ENCODE measurements around the gene PEX6. TPM values are rescaled to one million over a fixed set of nuclear protein-coding genes. Genes with fewer than 3 reads are reported as not detected.

PEX6 gene
- total and polyA plus RNA-seq, 2 experiments from 2014 or later, result 6.5 to 25.1 TPM

DNA sequence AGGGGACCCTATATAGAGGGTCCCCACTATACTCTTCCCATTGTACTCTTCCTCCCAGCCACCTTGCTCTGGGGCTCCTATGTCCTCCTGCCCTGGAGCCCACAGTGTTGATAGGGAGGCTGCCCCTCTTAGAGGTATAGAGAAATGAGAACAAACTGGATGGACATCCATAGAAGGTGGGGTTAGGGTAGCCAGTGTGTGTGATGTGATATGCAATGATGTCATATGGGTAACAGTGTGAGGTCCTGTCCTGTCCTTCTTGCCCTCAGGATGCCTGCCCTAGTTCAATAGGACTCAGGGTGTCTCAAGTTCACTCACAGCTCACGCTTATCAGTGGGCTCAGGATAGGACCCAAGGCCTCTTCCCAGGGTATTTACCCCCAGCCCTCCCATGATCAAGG is 62.7 kb downstream of the PEX6 start:
- Histone ChIP-seq H3K9me2 (ENCODE audit: insufficient read depth) (no peaks in the 10 kb centered on the region), H3K27me3 (ENCODE audit: insufficient read depth) (no peaks in the 10 kb centered on the region), H3K4me2 (no peak overlapping the region), H3K4me1 (ENCODE audit: insufficient read depth) (no peaks in the 10 kb centered on the region; the same call in 1 of the 2 replicates), H3F3A (replicated peaks; ENCODE audit: low read depth) (peaks cover 1% of the 10 kb centered on the region; the same call in 1 of the 2 replicates), H3K27ac (ENCODE audit: low read depth) (no peak overlapping the region), H3K79me2 (replicated peaks; ENCODE audit: insufficient read depth) (no peaks in the 10 kb centered on the region), H3K36me3 (ENCODE audit: insufficient read depth) (no peaks in the 10 kb centered on the region), H3K4me3 (no peak overlapping the region), H2AFZ (no peak overlapping the region), H4K20me1 (replicated peaks; ENCODE audit: insufficient read depth) (no peaks in the 10 kb centered on the region)
- no peak for TF ChIP-seq NANOG (IDR thresholded peaks at IDR 0.05; ENCODE audit: borderline replicate concordance)
- TF ChIP-seq CTCF (conservative IDR thresholded peaks at IDR 0.05; ENCODE audit: low read depth in 2 of 2), result no peak
- DNase-seq (ENCODE audit: low spot score) (no peak), ATAC-seq (no peak)
- Mint-ChIP-seq H3K27me3 (ENCODE audit: insufficient read depth, low read depth, poor library complexity) (peaks cover 8% of the 10 kb centered on the region), H3K9me3 (no peaks in the 10 kb centered on the region), H3K4me3 (no peak overlapping the region), H3K36me3 (ENCODE audit: low read depth) (no peaks in the 10 kb centered on the region), H3K27ac (no peak overlapping the region), H3K4me1 (no peaks in the 10 kb centered on the region)

GRCh38 chr6:42915732-42916131 is 63.2 kb downstream of the PEX6 start, which contains the start of gene PTCRA:
Gene PTCRA (plus strand): TSS chr6:42916053. CDS start chr6:42916070, 17 bp downstream.
- Histone ChIP-seq H3K79me2 (replicated peaks; ENCODE audit: insufficient read depth) (no peaks in the 10 kb centered on the region), H2AFZ (no peak within 1 kb of the TSS), H4K20me1 (replicated peaks; ENCODE audit: insufficient read depth) (no peaks in the 10 kb centered on the region), H3K27me3 (ENCODE audit: insufficient read depth) (no peaks in the 10 kb centered on the region), H3F3A (replicated peaks; ENCODE audit: low read depth) (peaks cover 3% of the 10 kb centered on the region; the same call in 1 of the 2 replicates), H3K4me3 (no peak within 1 kb of the TSS), H3K36me3 (ENCODE audit: insufficient read depth) (no peaks in the 10 kb centered on the region), H3K4me1 (ENCODE audit: insufficient read depth) (no peaks in the 10 kb centered on the region; the same call in 1 of the 2 replicates), H3K27ac (ENCODE audit: low read depth) (no peak within 1 kb of the TSS), H3K9me2 (ENCODE audit: insufficient read depth) (no peaks in the 10 kb centered on the region), H3K4me2 (no peak within 1 kb of the TSS)
- no peak for DNase-seq (ENCODE audit: low spot score)
- no peak for ATAC-seq
- H3K4me3 Mint-ChIP-seq, result no peak within 1 kb of the TSS
- no peaks in the 10 kb centered on the region for H3K9me3 Mint-ChIP-seq
- H3K36me3 Mint-ChIP-seq (ENCODE audit: low read depth), result no peaks in the 10 kb centered on the region
- H3K27ac Mint-ChIP-seq, result no peak within 1 kb of the TSS
- peaks cover 8% of the 10 kb centered on the region for H3K27me3 Mint-ChIP-seq (ENCODE audit: insufficient read depth, low read depth, poor library complexity)
- no peaks in the 10 kb centered on the region for H3K4me1 Mint-ChIP-seq
- TF ChIP-seq ZNF331 (CRISPR knock-in tag; IDR thresholded peaks at IDR 0.05; ENCODE audit: low read depth) (no peak), JUNB (IDR thresholded peaks at IDR 0.05; ENCODE audit: unreplicated experiment) (no peak), NANOG (IDR thresholded peaks at IDR 0.05; ENCODE audit: borderline replicate concordance) (no peak), CTCF (conservative IDR thresholded peaks at IDR 0.05; ENCODE audit: low read depth in 2 of 2) (no peak), POLR2AphosphoS5 (IDR thresholded peaks at IDR 0.05; ENCODE audit: low read depth) (no peak), STAT1 (IDR thresholded peaks at IDR 0.05; ENCODE audit: unreplicated experiment) (no peak)
- TF ChIP-seq, protein P1, sequence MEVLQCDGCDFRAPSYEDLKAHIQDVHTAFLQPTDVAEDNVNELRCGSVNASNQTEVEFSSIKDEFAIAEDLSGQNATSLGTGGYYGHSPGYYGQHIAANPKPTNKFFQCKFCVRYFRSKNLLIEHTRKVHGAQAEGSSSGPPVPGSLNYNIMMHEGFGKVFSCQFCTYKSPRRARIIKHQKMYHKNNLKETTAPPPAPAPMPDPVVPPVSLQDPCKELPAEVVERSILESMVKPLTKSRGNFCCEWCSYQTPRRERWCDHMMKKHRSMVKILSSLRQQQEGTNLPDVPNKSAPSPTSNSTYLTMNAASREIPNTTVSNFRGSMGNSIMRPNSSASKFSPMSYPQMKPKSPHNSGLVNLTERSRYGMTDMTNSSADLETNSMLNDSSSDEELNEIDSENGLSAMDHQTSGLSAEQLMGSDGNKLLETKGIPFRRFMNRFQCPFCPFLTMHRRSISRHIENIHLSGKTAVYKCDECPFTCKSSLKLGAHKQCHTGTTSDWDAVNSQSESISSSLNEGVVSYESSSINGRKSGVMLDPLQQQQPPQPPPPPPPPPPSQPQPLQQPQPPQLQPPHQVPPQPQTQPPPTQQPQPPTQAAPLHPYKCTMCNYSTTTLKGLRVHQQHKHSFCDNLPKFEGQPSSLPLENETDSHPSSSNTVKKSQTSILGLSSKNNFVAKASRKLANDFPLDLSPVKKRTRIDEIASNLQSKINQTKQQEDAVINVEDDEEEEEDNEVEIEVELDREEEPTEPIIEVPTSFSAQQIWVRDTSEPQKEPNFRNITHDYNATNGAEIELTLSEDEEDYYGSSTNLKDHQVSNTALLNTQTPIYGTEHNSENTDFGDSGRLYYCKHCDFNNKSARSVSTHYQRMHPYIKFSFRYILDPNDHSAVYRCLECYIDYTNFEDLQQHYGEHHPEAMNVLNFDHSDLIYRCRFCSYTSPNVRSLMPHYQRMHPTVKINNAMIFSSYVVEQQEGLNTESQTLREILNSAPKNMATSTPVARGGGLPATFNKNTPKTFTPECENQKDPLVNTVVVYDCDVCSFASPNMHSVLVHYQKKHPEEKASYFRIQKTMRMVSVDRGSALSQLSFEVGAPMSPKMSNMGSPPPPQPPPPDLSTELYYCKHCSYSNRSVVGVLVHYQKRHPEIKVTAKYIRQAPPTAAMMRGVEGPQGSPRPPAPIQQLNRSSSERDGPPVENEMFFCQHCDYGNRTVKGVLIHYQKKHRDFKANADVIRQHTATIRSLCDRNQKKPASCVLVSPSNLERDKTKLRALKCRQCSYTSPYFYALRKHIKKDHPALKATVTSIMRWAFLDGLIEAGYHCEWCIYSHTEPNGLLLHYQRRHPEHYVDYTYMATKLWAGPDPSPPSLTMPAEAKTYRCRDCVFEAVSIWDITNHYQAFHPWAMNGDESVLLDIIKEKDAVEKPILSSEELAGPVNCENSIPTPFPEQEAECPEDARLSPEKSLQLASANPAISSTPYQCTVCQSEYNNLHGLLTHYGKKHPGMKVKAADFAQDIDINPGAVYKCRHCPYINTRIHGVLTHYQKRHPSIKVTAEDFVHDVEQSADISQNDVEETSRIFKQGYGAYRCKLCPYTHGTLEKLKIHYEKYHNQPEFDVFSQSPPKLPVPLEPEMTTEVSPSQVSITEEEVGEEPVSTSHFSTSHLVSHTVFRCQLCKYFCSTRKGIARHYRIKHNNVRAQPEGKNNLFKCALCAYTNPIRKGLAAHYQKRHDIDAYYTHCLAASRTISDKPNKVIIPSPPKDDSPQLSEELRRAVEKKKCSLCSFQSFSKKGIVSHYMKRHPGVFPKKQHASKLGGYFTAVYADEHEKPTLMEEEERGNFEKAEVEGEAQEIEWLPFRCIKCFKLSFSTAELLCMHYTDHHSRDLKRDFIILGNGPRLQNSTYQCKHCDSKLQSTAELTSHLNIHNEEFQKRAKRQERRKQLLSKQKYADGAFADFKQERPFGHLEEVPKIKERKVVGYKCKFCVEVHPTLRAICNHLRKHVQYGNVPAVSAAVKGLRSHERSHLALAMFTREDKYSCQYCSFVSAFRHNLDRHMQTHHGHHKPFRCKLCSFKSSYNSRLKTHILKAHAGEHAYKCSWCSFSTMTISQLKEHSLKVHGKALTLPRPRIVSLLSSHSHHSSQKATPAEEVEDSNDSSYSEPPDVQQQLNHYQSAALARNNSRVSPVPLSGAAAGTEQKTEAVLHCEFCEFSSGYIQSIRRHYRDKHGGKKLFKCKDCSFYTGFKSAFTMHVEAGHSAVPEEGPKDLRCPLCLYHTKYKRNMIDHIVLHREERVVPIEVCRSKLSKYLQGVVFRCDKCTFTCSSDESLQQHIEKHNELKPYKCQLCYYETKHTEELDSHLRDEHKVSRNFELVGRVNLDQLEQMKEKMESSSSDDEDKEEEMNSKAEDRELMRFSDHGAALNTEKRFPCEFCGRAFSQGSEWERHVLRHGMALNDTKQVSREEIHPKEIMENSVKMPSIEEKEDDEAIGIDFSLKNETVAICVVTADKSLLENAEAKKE (CRISPR knock-in tag; IDR thresholded peaks at IDR 0.05), result no peak
- TF ChIP-seq, protein P2, sequence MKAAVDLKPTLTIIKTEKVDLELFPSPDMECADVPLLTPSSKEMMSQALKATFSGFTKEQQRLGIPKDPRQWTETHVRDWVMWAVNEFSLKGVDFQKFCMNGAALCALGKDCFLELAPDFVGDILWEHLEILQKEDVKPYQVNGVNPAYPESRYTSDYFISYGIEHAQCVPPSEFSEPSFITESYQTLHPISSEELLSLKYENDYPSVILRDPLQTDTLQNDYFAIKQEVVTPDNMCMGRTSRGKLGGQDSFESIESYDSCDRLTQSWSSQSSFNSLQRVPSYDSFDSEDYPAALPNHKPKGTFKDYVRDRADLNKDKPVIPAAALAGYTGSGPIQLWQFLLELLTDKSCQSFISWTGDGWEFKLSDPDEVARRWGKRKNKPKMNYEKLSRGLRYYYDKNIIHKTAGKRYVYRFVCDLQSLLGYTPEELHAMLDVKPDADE (IDR thresholded peaks at IDR 0.05), result no peak

Measured in GM23338 (cell line).